Spleen (tissue), 11 donors: ENCODE measurements around the gene TLE5. TPM values are rescaled to one million over a fixed set of nuclear protein-coding genes. Genes with fewer than 3 reads are reported as not detected.
A peak's percentile ranks its signal among the peaks of the same experiment; 100 is the strongest.

ENCODE experiments used
- DNase-seq: peaks from one replicate; pipeline ENCODE4 v3.0.0-alpha.2; 2020
- H3K27ac ChIP-seq, 8 donors: fragments of 200-600 bp; sonication (generic) in 7 of 8; 1 replicate in 4 of 8; 2 replicates in 4 of 8; pipeline versions ENCODE4 v1.5.0 to v1.8.0; 2016 to 2021; ENCODE audit warnings: inconsistent platforms in 4 of 8, mild to moderate bottlenecking in 4 of 8, moderate library complexity in 1 of 8
- H3K27me3 ChIP-seq, 7 donors: fragments of 200-600 bp; sonication (generic) in 6 of 7; replicated peaks in 1 of 7; 1 replicate in 4 of 7; 2 replicates in 3 of 7; pipeline versions ENCODE4 v1.5.0 to v1.8.0; 2016 to 2021; ENCODE audit warnings: inconsistent platforms in 3 of 7, mild to moderate bottlenecking in 1 of 7
- H3K36me3 ChIP-seq, 6 donors: fragments of 200-600 bp; sonication (generic) in 5 of 6; 1 replicate in 4 of 6; 2 replicates in 2 of 6; pipeline versions ENCODE4 v1.5.0 to v1.8.0; 2016 to 2021; ENCODE audit warnings: inconsistent platforms in 2 of 6
- H3K4me1 ChIP-seq, 6 donors: fragments of 200-600 bp; sonication (generic) in 5 of 6; 1 replicate in 3 of 6; 2 replicates in 3 of 6; pipeline versions ENCODE4 v1.5.0 to v1.8.0; 2016 to 2021; ENCODE audit warnings: inconsistent platforms in 3 of 6
- H3K4me3 ChIP-seq, 8 donors: fragments of 200-600 bp; sonication (generic) in 7 of 8; 1 replicate in 4 of 8; 2 replicates in 4 of 8; pipeline versions ENCODE4 v1.5.0 to v1.8.0; 2016 to 2021; ENCODE audit warnings: inconsistent platforms in 4 of 8, mild to moderate bottlenecking in 4 of 8, moderate library complexity in 2 of 8
- H3K9me3 ChIP-seq, 8 donors: fragments of 200-600 bp; sonication (generic) in 7 of 8; 1 replicate in 4 of 8; 2 replicates in 4 of 8; pipeline versions ENCODE4 v1.5.0 to v1.8.0; 2016 to 2021; ENCODE audit warnings: inconsistent platforms in 4 of 8
- POLR2A ChIP-seq, 3 donors: fragments of 450-650 bp; IDR thresholded peaks; one replicate each; pipeline ENCODE4 v1.5.1; 2017; ENCODE audit warnings: antibody characterized with exemption in 3 of 3, mild to moderate bottlenecking in 1 of 3
- POLR2AphosphoS5 ChIP-seq, 3 donors: sonication (generic); formaldehyde crosslinking; IDR thresholded peaks; one replicate each; pipeline ENCODE4 v1.5.1; 2017; ENCODE audit warnings: antibody characterized with exemption in 3 of 3
- WGBS, 5 donors: extraction: QIAGEN DNeasy Blood & Tissue Kit in 3 of 5; methylation state at CpG; one replicate each; pipeline versions ENCODE4 v1.1.5 to v1.1.7; 2013 to 2018; 5-methylcytosine and 5-hydroxymethylcytosine counted together
- intact Hi-C: fragments of 100-400 bp; cut with DNase I; formaldehyde crosslinking; loops from one replicate; pipeline ENCODE4 v1.15.0; 2023; ENCODE audit warnings: low total_unique reads
- polyA plus RNA-seq, 3 donors: library from polyadenylated mRNA; stranded (reverse); fragments of 200-250 nt; gene quantifications; one replicate each; pipeline ENCODE4 v1.2.1, GENCODE V29; 2013
- total RNA-seq, 7 donors: library from RNA; depleted of rRNA in 3 of 7; stranded (reverse); fragments of >200 nt in 3 of 7; fragmentation: NEBNext Ultra II Directional in 4 of 7; extraction: Animal tissue kit (Norgen Biotek cat#: 25700) in 4 of 7; gene quantifications; one replicate each; pipeline versions ENCODE4 v1.1.0 to v1.2.1, GENCODE V29; 2016 to 2021
- TF ChIP-seq, protein P1 (sequence below), 11 experiments: fragments of 200-600 bp in 7 of 11; fragments of 450-650 bp in 4 of 11; sonication (generic) in 4 of 11; IDR thresholded peaks in 8 of 11; conservative IDR thresholded peaks in 3 of 11; 1 replicate in 7 of 11; 2 replicates in 4 of 11; pipeline versions ENCODE4 v1.4.0 to v1.8.0; 2016 to 2021; ENCODE audit warnings: antibody characterized with exemption in 11 of 11, inconsistent platforms in 4 of 11, mild to moderate bottlenecking in 1 of 11
- donor health status: healthy with polysubstance abuse.
- donor health status: DM: no; HTN: no; CAD: no; lungs with moderate emphysema.
- donor health status: DM: no; HTN: no; CAD: no.
- donor health status: Bipolar disorder and iron deficiency.
- donor health status: healthy.
- donor health status: DM: no; HTN: no; CAD: no.
- donor health status: DM: yes; HTN: yes; CAD: no.

Gene TLE5
- total and polyA plus RNA-seq, 10 donors = 325 to 618 (median 435) TPM

DNA sequence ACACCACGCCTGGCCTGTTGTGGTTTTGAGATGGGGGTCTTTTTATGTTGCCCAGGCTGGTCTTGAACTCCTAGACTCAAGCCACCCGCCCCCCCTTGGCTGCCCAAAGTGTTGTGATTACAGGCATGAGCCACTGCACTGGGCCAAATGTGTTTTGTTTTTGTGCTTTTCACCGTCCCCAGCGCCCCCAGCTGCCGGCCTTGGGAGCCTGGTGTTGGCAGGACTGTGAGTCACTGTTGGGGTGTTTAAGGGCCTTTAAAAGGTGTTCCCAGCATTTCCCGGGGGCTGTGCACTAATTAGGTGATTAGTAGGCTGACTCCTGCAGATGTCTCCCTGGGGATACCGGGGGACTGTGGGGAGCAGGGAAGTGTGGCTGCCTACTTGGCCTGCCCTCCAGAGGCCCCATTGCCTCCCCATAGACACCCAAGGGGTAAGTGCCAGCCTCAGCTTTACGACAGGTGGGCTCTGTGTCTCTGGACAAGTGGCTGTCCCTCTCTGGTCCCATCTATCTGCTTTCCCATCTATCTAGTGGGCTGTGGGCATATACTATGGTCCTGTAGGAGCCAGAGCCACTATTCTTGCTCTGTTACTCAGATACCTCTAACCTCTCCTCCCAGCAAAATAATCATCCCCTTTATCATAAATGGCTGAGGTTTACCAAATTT lies 11.8 kb upstream of the TLE5 start:
- intact Hi-C loops = no loop called here
- TF ChIP-seq, protein P1, sequence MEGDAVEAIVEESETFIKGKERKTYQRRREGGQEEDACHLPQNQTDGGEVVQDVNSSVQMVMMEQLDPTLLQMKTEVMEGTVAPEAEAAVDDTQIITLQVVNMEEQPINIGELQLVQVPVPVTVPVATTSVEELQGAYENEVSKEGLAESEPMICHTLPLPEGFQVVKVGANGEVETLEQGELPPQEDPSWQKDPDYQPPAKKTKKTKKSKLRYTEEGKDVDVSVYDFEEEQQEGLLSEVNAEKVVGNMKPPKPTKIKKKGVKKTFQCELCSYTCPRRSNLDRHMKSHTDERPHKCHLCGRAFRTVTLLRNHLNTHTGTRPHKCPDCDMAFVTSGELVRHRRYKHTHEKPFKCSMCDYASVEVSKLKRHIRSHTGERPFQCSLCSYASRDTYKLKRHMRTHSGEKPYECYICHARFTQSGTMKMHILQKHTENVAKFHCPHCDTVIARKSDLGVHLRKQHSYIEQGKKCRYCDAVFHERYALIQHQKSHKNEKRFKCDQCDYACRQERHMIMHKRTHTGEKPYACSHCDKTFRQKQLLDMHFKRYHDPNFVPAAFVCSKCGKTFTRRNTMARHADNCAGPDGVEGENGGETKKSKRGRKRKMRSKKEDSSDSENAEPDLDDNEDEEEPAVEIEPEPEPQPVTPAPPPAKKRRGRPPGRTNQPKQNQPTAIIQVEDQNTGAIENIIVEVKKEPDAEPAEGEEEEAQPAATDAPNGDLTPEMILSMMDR (IDR thresholded peaks at IDR 0.05 in 8 of 11, conservative IDR thresholded peaks at IDR 0.05 in 3 of 11) = no peak
- TF ChIP-seq POLR2A (IDR thresholded peaks at IDR 0.05) (no peak), POLR2AphosphoS5 (IDR thresholded peaks at IDR 0.05) (no peak)
- Histone ChIP-seq H3K4me3 (no peak overlapping the region), H3K9me3 (no peaks in the 10 kb centered on the region), H3K36me3 (no peaks in the 10 kb centered on the region), H3K27ac (peak overlapping the region in 3 of 8 donors; percentile 14 to 50 (median 38)), H3K4me1 (peaks cover 4 to 16% (median 11%) of the 10 kb centered on the region in 6 donors), H3K27me3 (peaks cover 0 to 8% (median 0%) of the 10 kb centered on the region in 7 donors)
- no peak for DNase-seq
- WGBS, 5 donors = 61 to 75% (median 73%) methylated on average over 8 of the region's 8 CpGs

DNA sequence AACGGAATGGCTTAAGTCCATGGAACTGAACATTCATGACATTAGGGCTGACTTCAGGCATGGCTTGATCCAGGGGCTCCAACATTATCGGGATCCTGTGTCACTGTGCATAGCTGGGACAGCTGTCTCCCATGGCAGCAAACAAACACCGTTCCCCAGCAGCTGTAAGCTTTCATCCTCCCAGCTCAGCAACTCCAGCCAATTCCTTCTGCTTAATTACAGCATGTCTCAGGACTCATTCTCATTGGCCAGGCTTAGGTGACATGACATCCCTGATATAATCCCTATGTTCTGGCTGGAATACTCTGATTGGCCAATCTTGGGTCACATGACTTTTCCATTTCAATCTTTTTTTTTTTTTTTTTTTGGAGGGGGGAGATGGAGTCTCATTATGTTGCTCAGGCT lies 10.9 kb upstream of the TLE5 start:
- H3K27ac ChIP-seq = peak overlapping the region in 2 of 8 donors; percentile 29 to 38
- peaks cover 0 to 8% (median 0%) of the 10 kb centered on the region in 7 donors for H3K27me3 ChIP-seq
- peaks cover 4 to 24% (median 15%) of the 10 kb centered on the region in 6 donors for H3K4me1 ChIP-seq
- DNase-seq = no peak
- H3K36me3 ChIP-seq = no peaks in the 10 kb centered on the region
- no peak overlapping the region for H3K4me3 ChIP-seq
- intact Hi-C loops = no loop called here
- TF ChIP-seq, protein P1 (IDR thresholded peaks at IDR 0.05 in 8 of 11, conservative IDR thresholded peaks at IDR 0.05 in 3 of 11) = no peak
- TF ChIP-seq POLR2A (IDR thresholded peaks at IDR 0.05) = no peak
- peak in 1 of 3 donors; percentile 67 for TF ChIP-seq POLR2AphosphoS5 (IDR thresholded peaks at IDR 0.05)
- no peaks in the 10 kb centered on the region for H3K9me3 ChIP-seq
- WGBS, 5 donors = 65 to 82% (median 76%) methylated on average over 3 of the region's 3 CpGs

DNA sequence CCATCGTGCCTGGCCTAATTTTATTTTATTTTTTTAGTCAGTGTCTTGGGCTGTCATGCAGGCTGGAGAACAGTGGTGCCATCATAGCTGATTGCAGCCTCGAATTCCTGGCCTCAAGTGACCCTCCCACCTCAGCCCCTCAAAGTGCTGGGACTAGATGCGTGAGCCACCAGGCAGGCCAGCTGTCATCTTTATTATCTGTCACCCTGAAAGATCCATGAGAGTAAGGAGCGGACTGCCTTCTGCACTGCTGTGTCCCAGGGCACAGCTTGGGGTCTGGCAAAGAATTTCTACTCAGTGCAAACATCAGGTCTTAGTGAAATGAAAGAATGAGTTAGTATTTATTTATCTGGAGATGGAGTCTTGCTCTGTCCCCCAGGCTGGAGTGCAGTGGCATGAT lies 9.5 kb upstream of the TLE5 start:
- TF ChIP-seq, protein P1 (IDR thresholded peaks at IDR 0.05 in 8 of 11, conservative IDR thresholded peaks at IDR 0.05 in 3 of 11) = no peak
- no peak for TF ChIP-seq POLR2A (IDR thresholded peaks at IDR 0.05)
- no peak for TF ChIP-seq POLR2AphosphoS5 (IDR thresholded peaks at IDR 0.05)
- H3K36me3 ChIP-seq = no peaks in the 10 kb centered on the region
- intact Hi-C loops = no loop called here
- no peak overlapping the region for H3K4me3 ChIP-seq
- peaks cover 0 to 7% (median 0%) of the 10 kb centered on the region in 7 donors for H3K27me3 ChIP-seq
- peaks cover 4 to 34% (median 19%) of the 10 kb centered on the region in 6 donors for H3K4me1 ChIP-seq
- H3K9me3 ChIP-seq = no peaks in the 10 kb centered on the region
- H3K27ac ChIP-seq = no peak overlapping the region
- DNase-seq = no peak
- WGBS, 5 donors = 70 to 89% (median 81%) methylated on average over 4 of the region's 4 CpGs

DNA sequence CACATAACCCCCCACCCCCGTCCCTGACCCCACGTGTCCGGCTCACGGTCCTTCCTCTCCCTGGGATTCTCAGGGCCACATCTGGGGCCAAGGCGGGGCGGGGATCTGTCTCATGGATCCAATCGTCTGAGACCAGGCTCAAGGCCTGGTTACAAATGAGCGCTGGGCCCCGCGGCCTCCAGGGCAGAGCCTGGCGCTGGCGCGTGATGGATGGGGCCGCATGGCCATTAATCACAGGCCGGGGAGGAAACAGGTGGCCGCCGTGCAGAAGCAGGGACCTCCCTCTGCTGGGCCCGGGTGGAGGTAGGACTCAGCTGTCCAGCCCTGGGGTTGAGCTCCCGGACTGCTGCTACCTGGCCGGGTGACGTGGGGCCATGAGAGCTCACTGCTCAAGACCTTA lies 5.8 kb upstream of the TLE5 start:
- TF ChIP-seq, protein P1 (IDR thresholded peaks at IDR 0.05 in 8 of 11, conservative IDR thresholded peaks at IDR 0.05 in 3 of 11) = no peak
- TF ChIP-seq POLR2AphosphoS5 (IDR thresholded peaks at IDR 0.05) (peak; percentile 6 to 70 (median 70)), POLR2A (IDR thresholded peaks at IDR 0.05) (no peak)
- Histone ChIP-seq H3K4me3 (no peak overlapping the region), H3K4me1 (peaks cover 9 to 56% (median 34%) of the 10 kb centered on the region in 6 donors), H3K27ac (peak overlapping the region in 7 of 8 donors; percentile 7 to 67 (median 34)), H3K27me3 (no peaks in the 10 kb centered on the region), H3K36me3 (no peaks in the 10 kb centered on the region), H3K9me3 (no peaks in the 10 kb centered on the region)
- DNase-seq = peak; percentile 84
- intact Hi-C loops = no loop called here
- 24 to 41% (median 34%) methylated on average over 4 to 21 of the region's 21 CpGs for WGBS, 5 donors
